Loucy (cell line): ENCODE results near the gene P4HB.

Source experiments
- CTCF ChIP-seq: fragments of 200-600 bp; sonication (generic); conservative IDR thresholded peaks from 2 replicates; pipeline ENCODE4 v1.5.1; 2014; ENCODE audit warnings: mild to moderate bottlenecking, antibody characterized with exemption, low read length
- EZH2phosphoT487 ChIP-seq: fragments of 200-600 bp; IDR thresholded peaks from 2 replicates; pipeline ENCODE4 v1.6.1; 2018; ENCODE audit warnings: antibody characterized with exemption, mild to moderate bottlenecking, moderate library complexity, borderline replicate concordance

- TF ChIP-seq CTCF (no peak; the same call in 1 of the 2 replicates), EZH2phosphoT487 (no peak)
Observed at GRCh38 chr17:81854974-81855774, 5.2 kb downstream of the P4HB start.
